K562 (cell line): ENCODE data around the gene GPRIN1. TPM values are rescaled to one million over a fixed set of nuclear protein-coding genes. Genes with fewer than 3 reads are reported as not detected.

Experiments
- BCL6 ChIP-seq: fragments of 250-450 bp; sonication (Bioruptor Pico); IDR thresholded peaks from 2 replicates; pipeline ENCODE4 v1.4.0; 2020
- HDAC6 ChIP-seq: IDR thresholded peaks from 2 replicates; pipeline ENCODE4 v1.6.1; 2012; ENCODE audit warnings: low read depth, mild to moderate bottlenecking, control low read depth, inconsistent platforms, low read length, moderate library complexity
- NR2F6 ChIP-seq: fragments of 450-650 bp; formaldehyde crosslinking; IDR thresholded peaks from 2 replicates; pipeline ENCODE4 v1.4.0; 2020; ENCODE audit warnings: mild to moderate bottlenecking
- ZBTB7A ChIP-seq: IDR thresholded peaks from 2 replicates; pipeline ENCODE4 v1.6.1; 2011; ENCODE audit warnings: low read depth, mild to moderate bottlenecking, low read length, moderate library complexity, borderline replicate concordance; ENCODE audit not compliant: control insufficient read depth
- ZNF79 ChIP-seq: fragments of 250-450 bp; sonication (Bioruptor Pico); IDR thresholded peaks from 2 replicates; pipeline ENCODE4 v1.4.0; 2020; ENCODE audit warnings: low read depth, mild to moderate bottlenecking, moderate library complexity
- ZSCAN32 ChIP-seq: fragments of 450-650 bp; formaldehyde crosslinking; IDR thresholded peaks from 2 replicates; pipeline ENCODE4 v1.4.0; 2020; ENCODE audit warnings: mild to moderate bottlenecking, moderate library complexity
- polyA plus RNA-seq, 8 experiments: library from polyadenylated mRNA; depleted of rRNA in 4 of 8; stranded (reverse) in 5 of 8; unstranded in 3 of 8; fragments of >200 nt; fragmentation: Nextera tagmentation in 2 of 8; fragmentation: Illumina TruSeq in 1 of 8; extraction: Ambion mirVana in 2 of 8; extraction: Trizol in 1 of 8; gene quantifications; 2 replicates each; pipeline versions ENCODE4 v1.2.1 to v1.2.3, GENCODE V29; 2011 to 2014; ENCODE audit warnings: inconsistent platforms in 1 of 8, missing spikeins in 1 of 8
- total RNA-seq, 7 experiments: library from RNA; depleted of rRNA in 6 of 7; stranded (reverse); fragments of >200 nt in 6 of 7; fragmentation: Illumina TruSeq in 2 of 7; extraction: Trizol in 2 of 7; gene quantifications; 2 replicates each; pipeline versions ENCODE4 v1.2.1 to v1.2.3, GENCODE V29; 2011 to 2021; ENCODE audit warnings: low replicate concordance in 1 of 7
- TF ChIP-seq, protein P1 (sequence below): fragments of 200-600 bp; sonication (generic); IDR thresholded peaks from one replicate; pipeline ENCODE4 v1.6.1; 2012; ENCODE audit warnings: mild to moderate bottlenecking, low read depth, low read length, inconsistent platforms
- TF ChIP-seq, protein P2 (sequence below): fragments of 250-450 bp; sonication (Bioruptor Pico); IDR thresholded peaks from 2 replicates; pipeline ENCODE4 v1.8.0; 2022; ENCODE audit warnings: inconsistent platforms, mild to moderate bottlenecking, moderate library complexity, borderline replicate concordance

GPRIN1 gene
- total and polyA plus RNA-seq, 9 of the 15 experiments (the other 6 are each of a cell fraction or from before 2014, with no cell fraction given) = 0.15 to 11.6 (median 4.4) TPM

DNA sequence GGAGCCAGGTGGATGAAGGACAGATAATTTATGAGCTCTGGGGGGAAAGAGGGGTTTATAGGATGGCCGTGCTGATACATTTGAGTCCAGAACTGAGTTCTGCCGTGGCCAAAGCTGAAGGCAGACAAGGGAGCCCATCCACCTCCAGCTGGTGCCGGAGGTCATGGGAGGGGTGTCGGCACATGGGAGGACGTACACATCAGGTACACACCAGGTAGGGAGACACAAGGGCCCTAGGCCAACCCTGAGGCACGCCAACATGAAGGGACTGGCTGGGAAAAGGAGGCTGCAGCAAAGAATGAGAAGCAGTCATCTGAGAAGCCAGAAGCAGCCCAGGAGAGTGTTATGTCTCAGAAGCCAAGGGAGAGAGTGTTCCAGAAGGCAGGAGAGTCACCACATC lies 2.1 kb upstream of the GPRIN1 start (continued):
- TF ChIP-seq, protein P1, sequence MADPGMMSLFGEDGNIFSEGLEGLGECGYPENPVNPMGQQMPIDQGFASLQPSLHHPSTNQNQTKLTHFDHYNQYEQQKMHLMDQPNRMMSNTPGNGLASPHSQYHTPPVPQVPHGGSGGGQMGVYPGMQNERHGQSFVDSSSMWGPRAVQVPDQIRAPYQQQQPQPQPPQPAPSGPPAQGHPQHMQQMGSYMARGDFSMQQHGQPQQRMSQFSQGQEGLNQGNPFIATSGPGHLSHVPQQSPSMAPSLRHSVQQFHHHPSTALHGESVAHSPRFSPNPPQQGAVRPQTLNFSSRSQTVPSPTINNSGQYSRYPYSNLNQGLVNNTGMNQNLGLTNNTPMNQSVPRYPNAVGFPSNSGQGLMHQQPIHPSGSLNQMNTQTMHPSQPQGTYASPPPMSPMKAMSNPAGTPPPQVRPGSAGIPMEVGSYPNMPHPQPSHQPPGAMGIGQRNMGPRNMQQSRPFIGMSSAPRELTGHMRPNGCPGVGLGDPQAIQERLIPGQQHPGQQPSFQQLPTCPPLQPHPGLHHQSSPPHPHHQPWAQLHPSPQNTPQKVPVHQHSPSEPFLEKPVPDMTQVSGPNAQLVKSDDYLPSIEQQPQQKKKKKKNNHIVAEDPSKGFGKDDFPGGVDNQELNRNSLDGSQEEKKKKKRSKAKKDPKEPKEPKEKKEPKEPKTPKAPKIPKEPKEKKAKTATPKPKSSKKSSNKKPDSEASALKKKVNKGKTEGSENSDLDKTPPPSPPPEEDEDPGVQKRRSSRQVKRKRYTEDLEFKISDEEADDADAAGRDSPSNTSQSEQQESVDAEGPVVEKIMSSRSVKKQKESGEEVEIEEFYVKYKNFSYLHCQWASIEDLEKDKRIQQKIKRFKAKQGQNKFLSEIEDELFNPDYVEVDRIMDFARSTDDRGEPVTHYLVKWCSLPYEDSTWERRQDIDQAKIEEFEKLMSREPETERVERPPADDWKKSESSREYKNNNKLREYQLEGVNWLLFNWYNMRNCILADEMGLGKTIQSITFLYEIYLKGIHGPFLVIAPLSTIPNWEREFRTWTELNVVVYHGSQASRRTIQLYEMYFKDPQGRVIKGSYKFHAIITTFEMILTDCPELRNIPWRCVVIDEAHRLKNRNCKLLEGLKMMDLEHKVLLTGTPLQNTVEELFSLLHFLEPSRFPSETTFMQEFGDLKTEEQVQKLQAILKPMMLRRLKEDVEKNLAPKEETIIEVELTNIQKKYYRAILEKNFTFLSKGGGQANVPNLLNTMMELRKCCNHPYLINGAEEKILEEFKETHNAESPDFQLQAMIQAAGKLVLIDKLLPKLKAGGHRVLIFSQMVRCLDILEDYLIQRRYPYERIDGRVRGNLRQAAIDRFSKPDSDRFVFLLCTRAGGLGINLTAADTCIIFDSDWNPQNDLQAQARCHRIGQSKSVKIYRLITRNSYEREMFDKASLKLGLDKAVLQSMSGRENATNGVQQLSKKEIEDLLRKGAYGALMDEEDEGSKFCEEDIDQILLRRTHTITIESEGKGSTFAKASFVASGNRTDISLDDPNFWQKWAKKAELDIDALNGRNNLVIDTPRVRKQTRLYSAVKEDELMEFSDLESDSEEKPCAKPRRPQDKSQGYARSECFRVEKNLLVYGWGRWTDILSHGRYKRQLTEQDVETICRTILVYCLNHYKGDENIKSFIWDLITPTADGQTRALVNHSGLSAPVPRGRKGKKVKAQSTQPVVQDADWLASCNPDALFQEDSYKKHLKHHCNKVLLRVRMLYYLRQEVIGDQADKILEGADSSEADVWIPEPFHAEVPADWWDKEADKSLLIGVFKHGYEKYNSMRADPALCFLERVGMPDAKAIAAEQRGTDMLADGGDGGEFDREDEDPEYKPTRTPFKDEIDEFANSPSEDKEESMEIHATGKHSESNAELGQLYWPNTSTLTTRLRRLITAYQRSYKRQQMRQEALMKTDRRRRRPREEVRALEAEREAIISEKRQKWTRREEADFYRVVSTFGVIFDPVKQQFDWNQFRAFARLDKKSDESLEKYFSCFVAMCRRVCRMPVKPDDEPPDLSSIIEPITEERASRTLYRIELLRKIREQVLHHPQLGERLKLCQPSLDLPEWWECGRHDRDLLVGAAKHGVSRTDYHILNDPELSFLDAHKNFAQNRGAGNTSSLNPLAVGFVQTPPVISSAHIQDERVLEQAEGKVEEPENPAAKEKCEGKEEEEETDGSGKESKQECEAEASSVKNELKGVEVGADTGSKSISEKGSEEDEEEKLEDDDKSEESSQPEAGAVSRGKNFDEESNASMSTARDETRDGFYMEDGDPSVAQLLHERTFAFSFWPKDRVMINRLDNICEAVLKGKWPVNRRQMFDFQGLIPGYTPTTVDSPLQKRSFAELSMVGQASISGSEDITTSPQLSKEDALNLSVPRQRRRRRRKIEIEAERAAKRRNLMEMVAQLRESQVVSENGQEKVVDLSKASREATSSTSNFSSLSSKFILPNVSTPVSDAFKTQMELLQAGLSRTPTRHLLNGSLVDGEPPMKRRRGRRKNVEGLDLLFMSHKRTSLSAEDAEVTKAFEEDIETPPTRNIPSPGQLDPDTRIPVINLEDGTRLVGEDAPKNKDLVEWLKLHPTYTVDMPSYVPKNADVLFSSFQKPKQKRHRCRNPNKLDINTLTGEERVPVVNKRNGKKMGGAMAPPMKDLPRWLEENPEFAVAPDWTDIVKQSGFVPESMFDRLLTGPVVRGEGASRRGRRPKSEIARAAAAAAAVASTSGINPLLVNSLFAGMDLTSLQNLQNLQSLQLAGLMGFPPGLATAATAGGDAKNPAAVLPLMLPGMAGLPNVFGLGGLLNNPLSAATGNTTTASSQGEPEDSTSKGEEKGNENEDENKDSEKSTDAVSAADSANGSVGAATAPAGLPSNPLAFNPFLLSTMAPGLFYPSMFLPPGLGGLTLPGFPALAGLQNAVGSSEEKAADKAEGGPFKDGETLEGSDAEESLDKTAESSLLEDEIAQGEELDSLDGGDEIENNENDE = no peak
- no peak for TF ChIP-seq ZSCAN32 (CRISPR knock-in tag)
- TF ChIP-seq ZNF79 (CRISPR knock-in tag) = no peak
- TF ChIP-seq, protein P2, sequence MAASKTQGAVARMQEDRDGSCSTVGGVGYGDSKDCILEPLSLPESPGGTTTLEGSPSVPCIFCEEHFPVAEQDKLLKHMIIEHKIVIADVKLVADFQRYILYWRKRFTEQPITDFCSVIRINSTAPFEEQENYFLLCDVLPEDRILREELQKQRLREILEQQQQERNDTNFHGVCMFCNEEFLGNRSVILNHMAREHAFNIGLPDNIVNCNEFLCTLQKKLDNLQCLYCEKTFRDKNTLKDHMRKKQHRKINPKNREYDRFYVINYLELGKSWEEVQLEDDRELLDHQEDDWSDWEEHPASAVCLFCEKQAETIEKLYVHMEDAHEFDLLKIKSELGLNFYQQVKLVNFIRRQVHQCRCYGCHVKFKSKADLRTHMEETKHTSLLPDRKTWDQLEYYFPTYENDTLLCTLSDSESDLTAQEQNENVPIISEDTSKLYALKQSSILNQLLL (CRISPR knock-in tag) = no peak
- no peak for TF ChIP-seq HDAC6
- no peak for TF ChIP-seq BCL6 (CRISPR knock-in tag)
- no peak for TF ChIP-seq ZBTB7A
- TF ChIP-seq NR2F6 (CRISPR knock-in tag) = no peak
